Esophagus muscularis mucosa (tissue), 4 donors: ENCODE measurements around the gene ABCC4. TPM values are rescaled to one million over a fixed set of nuclear protein-coding genes. Genes with fewer than 3 reads are reported as not detected.
"Not testable (repeated sequence)": the region's sequence is repeated elsewhere in the genome, so short reads cannot be mapped to it uniquely, and the experiment has no call there.

Experiments
- DNase-seq: peaks from one replicate; pipeline ENCODE4 v3.0.0-alpha.2; 2017; ENCODE audit errors: extremely low spot score
- H3K27ac ChIP-seq, 4 donors: fragments of 200-600 bp; sonication (generic); replicated peaks in 1 of 4; 1 replicate in 3 of 4; 2 replicates in 1 of 4; pipeline ENCODE4 v1.5.1; 2016 to 2019; ENCODE audit warnings: mild to moderate bottlenecking in 1 of 4
- H3K27me3 ChIP-seq, 4 donors: fragments of 200-600 bp; sonication (generic); one replicate each; pipeline versions ENCODE4 v1.5.1 to v1.6.0; 2016 to 2019
- H3K36me3 ChIP-seq, 4 donors: fragments of 200-600 bp; sonication (generic); one replicate each; pipeline ENCODE4 v1.5.1; 2016 to 2019
- H3K4me1 ChIP-seq, 4 donors: fragments of 200-600 bp; sonication (generic); one replicate each; pipeline ENCODE4 v1.5.1; 2016 to 2019
- H3K4me3 ChIP-seq, 4 donors: fragments of 200-600 bp; sonication (generic); 1 replicate in 2 of 4; 2 replicates in 2 of 4; pipeline ENCODE4 v1.5.1; 2016 to 2019; ENCODE audit warnings: mild to moderate bottlenecking in 4 of 4, moderate library complexity in 1 of 4
- H3K9me3 ChIP-seq, 4 donors: fragments of 200-600 bp; sonication (generic); 1 replicate in 3 of 4; 2 replicates in 1 of 4; pipeline ENCODE4 v1.5.1; 2016 to 2019
- CTCF ChIP-seq, 3 experiments: fragments of 200-600 bp in 2 of 3; fragments of 450-650 bp in 1 of 3; sonication (generic) in 2 of 3; IDR thresholded peaks; one replicate each; pipeline ENCODE4 v1.5.1; 2017 to 2019; ENCODE audit warnings: antibody characterized with exemption in 3 of 3, mild to moderate bottlenecking in 2 of 3, moderate library complexity in 1 of 3
- EP300 ChIP-seq: sonication (generic); formaldehyde crosslinking; IDR thresholded peaks from one replicate; pipeline ENCODE4 v1.6.1; 2017; ENCODE audit warnings: antibody characterized with exemption
- POLR2A ChIP-seq: fragments of 450-650 bp; IDR thresholded peaks from one replicate; pipeline ENCODE4 v1.6.1; 2017; ENCODE audit warnings: antibody characterized with exemption, moderate library complexity, mild to moderate bottlenecking, low read depth
- POLR2AphosphoS5 ChIP-seq, 2 donors: sonication (generic); formaldehyde crosslinking; IDR thresholded peaks; one replicate each; pipeline ENCODE4 v1.6.1; 2017; ENCODE audit warnings: antibody characterized with exemption in 2 of 2
- whole genome bisulfite sequencing: methylation state at CpG from one replicate; pipeline ENCODE4 v1.1.5; 2018; 5-methylcytosine and 5-hydroxymethylcytosine counted together
- intact Hi-C: fragments of 100-400 bp; cut with DNase I; formaldehyde crosslinking; loops from one replicate; pipeline ENCODE4 v1.15.1; 2023
- total RNA-seq, 4 donors: library from RNA; depleted of rRNA; stranded (reverse); fragments of >200 nt; gene quantifications; one replicate each; pipeline versions ENCODE4 v1.1.0 to v1.2.1, GENCODE V29; 2016

The ABCC4 gene
- total RNA-seq, 4 donors from 2014 or later, result 5.0 to 6.3 (median 6.0) TPM

- DNase-seq, result no peak
- H3K4me1 ChIP-seq, result no peaks in the 10 kb centered on the region
- 86% methylated on average over 12 of the region's 12 CpGs for WGBS
- TF ChIP-seq EP300 (no peak), CTCF (IDR thresholded peaks at IDR 0.05) (no peak), POLR2A (no peak), POLR2AphosphoS5 (IDR thresholded peaks at IDR 0.05) (no peak)
- H3K27ac ChIP-seq, result no peak overlapping the region
- no peaks in the 10 kb centered on the region for H3K9me3 ChIP-seq
- H3K4me3 ChIP-seq, result no peak overlapping the region
- intact Hi-C loops, result no loop called here
- H3K27me3 ChIP-seq, result no peaks in the 10 kb centered on the region
- peaks cover 0 to 15% (median 5%) of the 10 kb centered on the region in 4 donors for H3K36me3 ChIP-seq
Measured at GRCh38 chr13:95207769-95208366, 93.4 kb downstream of the ABCC4 start.

GRCh38 chr13:95206116-95206515, 95.1 kb downstream of the ABCC4 start:
- H3K27me3 ChIP-seq, result no peaks in the 10 kb centered on the region
- intact Hi-C loops, result no loop called here
- H3K4me3 ChIP-seq, result no peak overlapping the region
- no peaks in the 10 kb centered on the region for H3K9me3 ChIP-seq
- TF ChIP-seq CTCF (IDR thresholded peaks at IDR 0.05) (no peak), POLR2AphosphoS5 (IDR thresholded peaks at IDR 0.05) (no peak), POLR2A (no peak), EP300 (no peak)
- no peak overlapping the region for H3K27ac ChIP-seq
- no peaks in the 10 kb centered on the region for H3K4me1 ChIP-seq
- WGBS, result 89% methylated on average over 4 of the region's 4 CpGs
- no peak for DNase-seq
- peaks cover 0 to 15% (median 5%) of the 10 kb centered on the region in 4 donors for H3K36me3 ChIP-seq

GRCh38 chr13:95204231-95204765, 97.0 kb downstream of the ABCC4 start:
- Histone ChIP-seq H3K9me3 (no peaks in the 10 kb centered on the region), H3K4me1 (no peaks in the 10 kb centered on the region), H3K4me3 (no peak overlapping the region), H3K36me3 (peaks cover 0 to 15% (median 5%) of the 10 kb centered on the region in 4 donors), H3K27me3 (no peaks in the 10 kb centered on the region), H3K27ac (no peak overlapping the region)
- WGBS, result 83% methylated on average over 7 of the region's 7 CpGs
- no peak for TF ChIP-seq EP300
- TF ChIP-seq POLR2AphosphoS5 (IDR thresholded peaks at IDR 0.05), result no peak
- TF ChIP-seq CTCF (IDR thresholded peaks at IDR 0.05), result no peak
- TF ChIP-seq POLR2A, result no peak
- DNase-seq, result no peak
- intact Hi-C loops, result no loop called here

DNA sequence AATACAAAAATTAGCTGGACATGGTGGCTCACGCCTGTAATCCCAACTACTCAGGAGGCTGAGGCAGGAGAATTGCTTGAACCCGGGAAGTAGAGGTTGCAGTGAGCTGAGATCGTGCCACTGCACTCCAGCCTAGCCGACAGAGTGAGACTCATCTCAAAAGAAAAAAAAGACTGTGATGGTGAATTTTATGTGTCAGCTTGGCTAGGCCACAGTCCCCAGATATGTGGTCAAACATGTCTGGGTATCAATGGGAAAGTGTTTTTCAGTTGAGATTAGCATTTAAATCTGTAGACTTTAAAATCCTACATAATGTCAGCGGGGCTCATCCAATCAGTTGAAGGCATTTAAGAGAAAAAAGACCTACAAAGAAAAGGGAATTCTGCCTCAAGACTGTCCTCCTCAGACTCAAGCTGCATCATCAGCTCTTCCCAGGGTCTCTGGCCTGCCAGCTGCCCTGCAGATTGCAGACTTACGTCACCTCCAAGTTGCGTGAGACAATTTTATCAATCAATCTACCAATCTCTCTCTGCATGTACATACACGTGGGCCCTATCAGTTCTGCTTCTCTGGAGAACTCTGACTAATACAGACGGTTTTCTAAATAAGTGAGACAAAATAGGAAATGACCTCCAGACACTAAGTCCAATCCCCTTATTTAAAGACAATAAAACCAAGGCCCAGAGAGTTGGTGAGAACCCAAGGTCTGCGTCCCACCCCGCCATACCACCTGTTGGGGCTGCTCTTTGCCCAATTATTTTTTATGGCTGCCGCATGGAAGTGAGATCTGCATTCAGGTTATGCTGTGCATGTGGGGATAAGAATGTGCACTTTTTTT, 99.2 kb downstream of the ABCC4 start:
- intact Hi-C loops, result no loop called here

DNA sequence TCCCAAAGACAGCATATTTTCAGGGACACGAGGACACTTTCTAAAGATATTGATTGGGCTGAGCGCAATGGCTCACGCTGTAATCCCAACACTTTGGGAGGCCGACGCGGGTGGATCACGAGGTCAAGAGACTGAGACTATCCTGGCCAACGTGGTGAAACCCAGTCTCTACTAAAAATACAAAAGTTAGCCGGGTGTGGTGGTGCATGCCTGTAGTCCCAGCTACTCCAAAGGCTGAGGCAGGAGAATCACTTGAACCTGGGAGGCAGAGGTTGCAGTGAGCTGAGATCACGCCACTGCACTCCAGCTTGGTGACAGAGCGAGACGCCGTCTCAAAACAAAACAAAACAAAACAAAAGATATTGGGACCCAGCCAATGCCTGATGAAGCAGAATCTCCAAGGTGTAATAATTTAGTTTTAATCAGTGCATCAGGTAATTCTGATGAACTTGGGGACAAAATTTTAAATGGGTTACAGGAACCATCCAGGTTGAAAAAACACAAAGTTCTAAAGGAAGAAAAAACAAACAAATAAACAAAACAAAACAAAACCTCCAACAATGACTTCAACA, 100.8 kb downstream of the ABCC4 start:
- H3K4me1 ChIP-seq, DNase-seq, intact Hi-C loops: not testable (repeated sequence)

More for the DNA sequence above, 99.2 kb downstream of the ABCC4 start:
- TF ChIP-seq POLR2A (no peak), EP300 (no peak), CTCF (IDR thresholded peaks at IDR 0.05) (no peak), POLR2AphosphoS5 (IDR thresholded peaks at IDR 0.05) (no peak)
- Histone ChIP-seq H3K27me3 (no peaks in the 10 kb centered on the region), H3K9me3 (no peaks in the 10 kb centered on the region), H3K36me3 (peaks cover 0 to 15% (median 0%) of the 10 kb centered on the region in 4 donors), H3K27ac (no peak overlapping the region), H3K4me1 (no peaks in the 10 kb centered on the region), H3K4me3 (no peak overlapping the region)
- DNase-seq, result no peak
- 89% methylated on average over 12 of the region's 12 CpGs for WGBS

More for the DNA sequence above, 100.8 kb downstream of the ABCC4 start:
- not testable (repeated sequence) for H3K27me3 ChIP-seq, H3K27ac ChIP-seq, H3K4me3 ChIP-seq, H3K9me3 ChIP-seq, H3K36me3 ChIP-seq
- 92% methylated on average over 13 of the region's 13 CpGs for WGBS
